Measurements from ENCODE around the gene YES1. TPM values are rescaled to one million over a fixed set of nuclear protein-coding genes. Genes with fewer than 3 reads are reported as not detected.

The YES1 gene
- total and polyA plus RNA-seq, 2 of the 8 experiments (the other 6 are each of a cell fraction or from before 2014, with no cell fraction given): 14.8 to 94.3 TPM

GRCh38 chr18:811892-812375 is at the start of gene YES1 (continued):
- TF ChIP-seq POLR2A (IDR thresholded peaks at IDR 0.05; ENCODE audit: control extremely low read depth in 1 of 2, low read depth in 2 of 2, low read length in 2 of 2): no peak
- TF ChIP-seq RNF2 (IDR thresholded peaks at IDR 0.05; ENCODE audit: borderline replicate concordance, low read depth, low read length, missing control alignments, poor library complexity, severe bottlenecking): no peak
- TF ChIP-seq BRCA1 (IDR thresholded peaks at IDR 0.05; ENCODE audit: low read depth, low read length): no peak
- TF ChIP-seq EP300 (IDR thresholded peaks at IDR 0.05; ENCODE audit: borderline replicate concordance in 1 of 2, low read depth in 2 of 2, low read length in 2 of 2): no peak
- no peak for TF ChIP-seq CHD2 (IDR thresholded peaks at IDR 0.05; ENCODE audit: low read length)
- TF ChIP-seq, protein P1, sequence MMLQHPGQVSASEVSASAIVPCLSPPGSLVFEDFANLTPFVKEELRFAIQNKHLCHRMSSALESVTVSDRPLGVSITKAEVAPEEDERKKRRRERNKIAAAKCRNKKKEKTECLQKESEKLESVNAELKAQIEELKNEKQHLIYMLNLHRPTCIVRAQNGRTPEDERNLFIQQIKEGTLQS (IDR thresholded peaks at IDR 0.05; ENCODE audit: insufficient read depth, low read depth, low read length): no peak
- no peak for TF ChIP-seq SIRT6 (IDR thresholded peaks at IDR 0.05; ENCODE audit: low read length)
- TF ChIP-seq E2F6 (IDR thresholded peaks at IDR 0.05): no peak
- TF ChIP-seq PHF8 (conservative IDR thresholded peaks at IDR 0.05; ENCODE audit: low read depth, low read length): peak; percentile 53
- TF ChIP-seq RXRA (IDR thresholded peaks at IDR 0.05; ENCODE audit: insufficient read depth, low read depth, low read length): no peak
- 0 out of 2 replicates have a peak, but pooled peaks have one; percentile 26 for TF ChIP-seq RBBP5 (IDR thresholded peaks at IDR 0.05; ENCODE audit: borderline replicate concordance, low read depth, low read length)
- TF ChIP-seq CEBPB (IDR thresholded peaks at IDR 0.05; ENCODE audit: low read depth, low read length): no peak
- 0 out of 2 replicates have a peak, but pooled peaks have one; percentile 11 for TF ChIP-seq TAF1 (IDR thresholded peaks at IDR 0.05; ENCODE audit: low read depth, low read length)
- TF ChIP-seq EGR1 (IDR thresholded peaks at IDR 0.05; ENCODE audit: borderline replicate concordance, low read depth, low read length): peak; percentile 44; the same call in 1 of the 2 replicates
- TF ChIP-seq RAD21 (IDR thresholded peaks at IDR 0.05 in 1 of 2, conservative IDR thresholded peaks at IDR 0.05 in 1 of 2; ENCODE audit: low read depth in 2 of 2, low read length in 2 of 2): no peak
- no peak for TF ChIP-seq EZH2 (IDR thresholded peaks at IDR 0.05; ENCODE audit: low read depth, low read length, severe bottlenecking)
- no peak for TF ChIP-seq CREB1 (IDR thresholded peaks at IDR 0.05)
- TF ChIP-seq RFX5 (IDR thresholded peaks at IDR 0.05; ENCODE audit: borderline replicate concordance, low read depth, low read length): no peak
